GM12892 (cell line): ENCODE results near the gene CFAP43.

Experiments used
- DNase-seq: peaks from one replicate; pipeline ENCODE4 v3.0.0; 2011; ENCODE audit not compliant: insufficient read length
- FAIRE-seq: peaks from 2 replicates; lab custom pipeline; 2011; peaks lifted over from hg19 to GRCh38; lab: Jason Lieb, UNC
- POLR2A ChIP-seq: IDR thresholded peaks from 2 replicates; pipeline ENCODE4 v1.6.1; 2011; ENCODE audit warnings: low read depth, low read length, control low read depth
- POLR2AphosphoS5 ChIP-seq: IDR thresholded peaks from 2 replicates; pipeline ENCODE4 v1.6.1; 2011; ENCODE audit warnings: low read depth, low read length, control low read depth
- TAF1 ChIP-seq: IDR thresholded peaks from 2 replicates; pipeline ENCODE4 v1.6.1; 2011; ENCODE audit warnings: low read depth, mild to moderate bottlenecking, control low read depth, low read length, borderline replicate concordance

CFAP43 gene

DNA sequence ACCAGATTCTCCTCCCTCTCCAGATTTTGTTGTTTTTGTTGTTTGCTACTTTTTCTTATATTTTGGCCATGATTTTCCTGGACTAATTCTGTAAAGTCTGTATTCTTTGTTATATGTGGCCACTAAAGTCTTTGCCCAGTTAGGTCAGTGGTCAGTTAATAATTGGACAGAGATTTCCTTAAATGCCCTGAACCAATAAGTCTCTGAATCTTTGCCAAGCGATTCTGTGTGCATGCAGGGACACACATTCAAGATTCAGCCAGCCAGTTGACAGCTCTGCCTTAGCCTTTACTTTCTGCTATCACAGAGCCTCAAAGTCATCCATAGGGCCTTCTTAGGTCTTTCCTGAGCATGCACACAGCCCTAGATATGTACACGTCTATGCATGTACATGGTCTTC lies 135.5 kb downstream of the CFAP43 start:
- no peak for TF ChIP-seq TAF1
- TF ChIP-seq POLR2AphosphoS5, result no peak
- TF ChIP-seq POLR2A, result no peak
- FAIRE-seq (no peak), DNase-seq (no peak)

DNA sequence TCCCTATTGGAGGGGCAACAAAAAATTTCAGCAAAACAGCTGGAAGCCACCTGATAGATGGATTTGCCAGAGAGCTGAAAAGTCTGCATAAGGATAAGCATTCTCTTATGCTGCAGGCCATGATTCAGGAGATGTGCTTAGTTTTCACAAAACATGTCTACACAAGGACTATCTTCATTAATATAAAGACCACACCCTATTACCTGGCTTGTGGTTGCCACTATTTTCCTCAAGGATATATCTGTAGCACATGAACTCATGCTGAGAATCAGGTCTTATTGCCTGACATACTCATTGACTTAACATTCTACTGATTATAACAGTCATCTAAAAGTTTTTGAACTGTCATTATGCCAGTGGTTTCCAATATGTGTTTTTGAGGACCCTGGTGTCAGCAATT lies 139.4 kb downstream of the CFAP43 start:
- DNase-seq, result no peak
- TF ChIP-seq POLR2A (no peak), POLR2AphosphoS5 (no peak), TAF1 (no peak)
- FAIRE-seq, result no peak

DNA sequence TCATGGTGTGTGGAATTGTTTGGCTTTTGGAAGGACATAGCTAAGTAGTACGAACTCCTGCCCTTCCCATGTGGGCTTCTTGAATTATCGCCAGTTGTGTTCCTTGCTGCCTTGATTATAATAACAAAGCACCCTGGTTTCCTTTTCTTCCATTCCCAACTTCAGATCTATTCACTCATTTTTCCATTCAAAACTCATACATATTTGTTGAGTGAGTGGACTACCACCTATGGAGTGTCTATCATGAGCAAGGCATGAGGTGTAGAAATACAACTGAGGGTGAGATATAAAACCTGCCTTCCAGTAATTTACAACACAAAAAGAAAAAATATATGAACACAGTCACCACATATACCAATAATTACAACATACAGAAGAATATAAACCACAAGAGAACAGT lies 141.6 kb downstream of the CFAP43 start:
- no peak for FAIRE-seq
- DNase-seq, result no peak
- TF ChIP-seq POLR2AphosphoS5 (no peak), POLR2A (no peak)

DNA sequence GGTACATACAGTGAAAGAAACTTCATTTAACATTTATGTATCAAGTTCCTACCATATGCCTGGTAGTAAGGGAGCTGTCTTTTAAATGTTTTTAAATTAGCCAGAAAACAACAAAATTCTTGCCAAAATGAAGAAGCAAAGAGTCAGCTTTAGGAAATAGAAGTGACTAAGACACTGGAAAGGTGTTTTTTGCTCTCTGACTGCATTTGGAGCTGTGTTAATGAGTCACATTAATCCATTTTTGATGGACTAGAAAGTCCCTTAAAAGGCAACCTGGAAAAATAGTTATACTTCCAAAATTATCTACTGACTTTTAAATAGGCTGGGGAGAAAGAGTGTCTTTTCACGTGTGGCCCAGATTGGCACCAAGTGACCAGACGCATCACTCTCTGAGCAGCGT lies 142.5 kb downstream of the CFAP43 start:
- FAIRE-seq, result no peak
- TF ChIP-seq POLR2A (no peak), TAF1 (no peak), POLR2AphosphoS5 (no peak)

DNA sequence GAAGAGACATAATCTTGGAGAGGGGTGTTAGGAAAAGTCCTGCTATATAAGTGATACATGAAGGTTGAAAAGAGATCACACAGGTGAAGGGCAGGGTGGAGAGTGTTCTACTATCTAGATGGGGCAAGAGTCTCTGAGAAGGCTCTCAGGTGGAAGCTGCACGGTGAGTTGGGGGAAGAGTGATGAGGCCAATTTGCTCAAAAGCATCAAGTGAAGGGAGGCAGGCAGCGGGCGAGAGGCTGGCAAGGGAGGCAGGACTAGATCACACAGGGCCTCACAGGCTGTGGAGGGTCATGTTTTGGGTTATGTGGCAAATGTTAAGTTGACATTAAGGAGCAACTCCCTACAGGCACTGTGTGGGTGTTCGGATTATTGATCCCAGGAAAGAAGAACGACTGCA lies 143.9 kb downstream of the CFAP43 start:
- no peak for TF ChIP-seq POLR2AphosphoS5
- TF ChIP-seq TAF1, result no peak
- no peak for TF ChIP-seq POLR2A
- FAIRE-seq, result no peak

More for the DNA sequence above, 142.5 kb downstream of the CFAP43 start:
- DNase-seq, result no peak

DNA sequence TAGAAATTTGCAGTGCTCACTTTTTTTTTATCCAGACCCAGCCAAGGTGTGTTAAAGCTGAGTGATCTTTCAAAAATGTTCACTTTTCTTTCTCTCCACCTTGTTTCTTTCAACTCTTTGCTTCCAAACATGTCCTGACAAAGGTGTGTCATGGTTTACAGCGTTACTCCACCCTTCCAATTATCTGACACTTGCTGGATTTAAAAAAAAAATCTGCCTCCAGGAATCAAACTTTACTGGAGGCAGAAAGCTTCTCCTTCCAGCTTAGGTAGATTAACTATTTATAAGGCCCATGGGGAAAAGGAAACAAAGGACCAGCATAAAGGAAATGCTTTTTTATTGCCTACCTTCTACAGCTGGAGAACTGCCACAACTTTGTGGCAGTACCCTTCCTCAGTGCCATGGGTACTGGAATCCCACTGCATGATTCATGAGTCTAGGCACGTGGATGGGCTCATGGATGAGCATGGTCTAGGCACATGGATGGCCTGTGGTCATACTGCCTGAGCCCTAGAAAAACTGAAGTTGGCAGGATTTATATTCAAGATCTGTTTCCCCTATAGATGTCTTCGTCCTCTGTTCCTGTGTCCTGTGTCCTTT lies 146.3 kb downstream of the CFAP43 start, which contains the start of gene COL17A1:
TSS of gene COL17A1 (minus strand) at position 80 of the 600 bp plus-strand sequence. CDS start 5,207 bp downstream, outside the sequence.
- no peak for TF ChIP-seq POLR2AphosphoS5
- TF ChIP-seq TAF1, result no peak
- no peak for TF ChIP-seq POLR2A
- no peak for FAIRE-seq

More for the DNA sequence above, 143.9 kb downstream of the CFAP43 start:
- no peak for DNase-seq

DNA sequence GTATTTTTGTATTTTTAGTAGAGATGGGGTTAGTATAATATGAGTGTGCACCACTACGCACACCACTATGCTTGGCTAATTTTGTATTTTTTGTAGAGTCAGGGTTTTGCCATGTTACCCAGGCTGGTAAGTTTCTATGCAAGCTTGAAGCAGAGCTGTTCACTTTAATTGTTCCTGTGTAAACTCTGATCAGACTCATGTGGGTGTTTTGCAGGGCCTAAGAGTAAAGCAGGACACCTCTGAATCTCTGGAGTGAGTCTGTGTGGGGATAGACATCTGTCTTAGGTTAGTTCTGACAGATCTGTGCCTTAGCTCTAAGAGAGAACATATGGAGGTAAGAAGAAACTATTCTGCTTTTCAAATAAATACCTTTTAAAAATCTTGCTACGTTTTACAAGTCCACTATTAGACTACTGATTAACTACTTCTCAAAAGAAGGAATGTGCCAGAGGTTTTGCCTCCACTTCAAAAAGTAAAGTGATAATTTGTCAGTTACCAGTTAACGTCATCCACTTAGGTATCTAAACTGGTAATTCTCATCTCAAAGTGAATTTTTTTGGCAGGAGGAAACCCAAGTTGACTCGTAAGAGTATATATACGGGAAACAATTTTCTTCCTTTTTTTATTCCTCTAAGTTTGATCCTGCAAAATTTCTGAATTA lies 147.6 kb downstream of the CFAP43 start:
- no peak for DNase-seq
- no peak for TF ChIP-seq POLR2A
- TF ChIP-seq TAF1, result no peak
- no peak for FAIRE-seq

More for the DNA sequence above, 146.3 kb downstream of the CFAP43 start, which contains the start of gene COL17A1:
- DNase-seq, result no peak

DNA sequence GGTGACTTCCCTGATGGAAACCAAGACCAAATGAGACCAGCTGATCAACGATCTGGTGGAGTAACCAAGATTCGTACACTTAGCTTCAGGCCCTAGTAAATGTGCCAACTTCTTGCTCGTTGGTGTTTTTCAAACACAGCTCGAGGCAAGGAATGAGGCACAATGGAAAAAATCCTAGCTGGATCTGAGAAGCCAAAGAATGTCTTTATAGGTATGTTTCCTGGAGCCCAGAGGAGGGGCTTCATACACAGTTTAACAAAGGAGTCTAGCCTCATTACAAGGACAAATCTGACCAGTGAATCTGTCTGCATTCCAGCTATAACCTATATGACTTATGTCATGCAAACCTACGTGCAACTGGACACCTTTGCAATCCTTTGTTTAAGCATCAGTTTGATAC lies 150.2 kb downstream of the CFAP43 start:
- DNase-seq (no peak), FAIRE-seq (no peak)
- TF ChIP-seq POLR2A (no peak), POLR2AphosphoS5 (no peak), TAF1 (no peak)

DNA sequence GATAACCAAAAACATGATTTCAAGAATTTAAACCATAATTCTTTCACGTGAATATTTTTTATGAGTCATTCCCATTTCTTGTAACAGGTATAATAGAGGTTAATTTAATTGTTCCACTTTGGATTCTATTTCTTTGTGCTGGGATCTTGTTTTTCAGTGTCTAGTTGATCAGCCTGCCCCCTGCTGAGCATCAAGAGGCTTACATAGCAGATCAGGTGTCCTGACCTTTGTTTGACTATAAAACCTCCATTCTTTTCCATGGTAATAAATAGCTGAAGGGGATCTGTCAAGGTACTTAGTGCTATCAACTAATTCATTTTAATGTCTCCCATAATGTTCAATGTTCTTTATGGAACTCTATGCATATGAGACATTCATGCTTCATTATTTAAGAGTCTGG lies 151.4 kb downstream of the CFAP43 start:
- FAIRE-seq (no peak), DNase-seq (no peak)
- TF ChIP-seq POLR2A, result no peak
- no peak for TF ChIP-seq POLR2AphosphoS5
- no peak for TF ChIP-seq TAF1
